ENCODE results near the gene ARL17A.
"Not testable (repeated sequence)": the region's sequence is repeated elsewhere in the genome, so short reads cannot be mapped to it uniquely, and the experiment has no call there.

ARL17A gene

DNA sequence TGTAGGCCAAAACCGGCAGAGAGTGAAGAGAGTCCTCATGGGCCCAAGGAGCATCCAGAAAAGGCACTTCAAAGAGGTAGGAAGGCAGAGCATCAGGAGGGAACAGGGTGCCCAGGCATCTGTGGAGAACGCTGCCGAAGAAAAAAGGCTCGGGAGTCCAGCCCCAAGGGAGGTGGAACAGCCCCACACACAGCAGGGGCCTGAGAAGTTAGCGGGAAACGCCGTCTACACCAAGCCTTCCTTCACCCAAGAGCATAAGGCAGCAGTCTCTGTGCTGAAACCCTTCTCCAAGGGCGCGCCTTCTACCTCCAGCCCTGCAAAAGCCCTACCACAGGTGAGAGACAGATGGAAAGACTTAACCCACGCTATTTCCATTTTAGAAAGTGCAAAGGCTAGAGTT is 30.9 kb downstream of the ARL17A start:
- DNase-seq (ENCODE audit: low spot score): not testable (repeated sequence)

DNA sequence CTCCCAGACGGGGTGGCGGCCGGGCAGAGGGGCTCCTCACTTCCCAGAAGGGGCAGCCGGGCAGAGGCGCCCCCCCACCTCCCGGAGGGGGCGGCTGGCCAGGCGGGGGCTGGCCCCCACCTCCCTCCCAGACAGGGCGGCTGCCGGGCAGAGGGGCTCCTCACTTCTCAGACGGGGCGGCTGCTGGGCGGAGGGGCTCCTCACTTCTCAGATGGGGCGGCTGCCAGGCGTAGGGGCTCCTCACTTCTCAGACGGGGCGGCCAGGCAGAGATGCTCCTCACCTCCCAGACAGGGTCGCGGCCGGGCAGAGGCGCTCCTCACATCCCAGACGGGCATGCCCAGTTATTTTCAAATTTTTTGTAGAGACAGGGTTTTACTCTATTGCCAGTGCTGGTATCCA is 44.8 kb downstream of the ARL17A start:
- not testable (repeated sequence) for DNase-seq (ENCODE audit: low spot score)

DNA sequence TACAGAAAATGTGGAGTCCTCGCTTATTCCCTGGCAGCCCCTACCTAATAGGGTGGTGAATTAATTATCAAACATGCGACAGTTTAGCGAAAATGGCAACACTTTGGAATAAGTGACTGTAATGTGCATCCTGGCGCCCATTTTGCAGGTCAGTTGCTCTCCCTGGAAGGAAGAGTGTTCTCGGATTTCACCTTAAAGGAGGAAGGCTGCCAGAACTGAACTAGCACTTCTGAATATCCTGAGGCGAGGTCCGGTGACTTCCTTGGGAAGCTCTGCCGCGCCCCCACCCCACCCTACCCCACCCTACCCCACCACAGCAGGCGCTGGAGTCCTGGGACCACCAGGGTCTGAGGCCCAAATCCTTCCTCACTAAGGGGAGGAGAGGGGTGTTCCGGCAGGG is 67.3 kb downstream of the ARL17A start, which contains the start of gene LRRC37A2:
LRRC37A2 (plus strand) TSS at position 301 of the 400 bp plus-strand sequence. CDS start 245 bp downstream, outside the sequence.
- DNase-seq (ENCODE audit: low spot score): not testable (repeated sequence)

DNA sequence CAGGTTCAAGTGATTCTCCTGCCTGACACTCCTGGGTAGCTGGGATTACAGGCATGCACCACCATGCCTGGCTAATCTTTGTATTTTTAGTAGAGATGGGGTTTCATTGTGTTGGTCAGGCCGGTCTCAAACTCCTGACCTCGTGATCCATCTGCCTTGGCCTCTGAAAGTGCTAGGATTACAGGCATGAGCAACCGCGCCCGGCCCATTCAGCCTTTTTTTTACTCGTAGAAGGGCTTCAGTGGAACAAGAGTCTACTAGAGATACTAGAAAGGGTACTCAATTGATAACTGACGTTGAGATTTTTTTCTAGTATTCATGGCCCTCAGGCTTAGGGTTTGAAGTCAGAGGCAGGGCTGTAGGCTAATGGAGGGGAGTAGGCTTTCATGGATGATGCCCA is 73.6 kb downstream of the ARL17A start:
- not testable (repeated sequence) for DNase-seq (ENCODE audit: low spot score)

DNA sequence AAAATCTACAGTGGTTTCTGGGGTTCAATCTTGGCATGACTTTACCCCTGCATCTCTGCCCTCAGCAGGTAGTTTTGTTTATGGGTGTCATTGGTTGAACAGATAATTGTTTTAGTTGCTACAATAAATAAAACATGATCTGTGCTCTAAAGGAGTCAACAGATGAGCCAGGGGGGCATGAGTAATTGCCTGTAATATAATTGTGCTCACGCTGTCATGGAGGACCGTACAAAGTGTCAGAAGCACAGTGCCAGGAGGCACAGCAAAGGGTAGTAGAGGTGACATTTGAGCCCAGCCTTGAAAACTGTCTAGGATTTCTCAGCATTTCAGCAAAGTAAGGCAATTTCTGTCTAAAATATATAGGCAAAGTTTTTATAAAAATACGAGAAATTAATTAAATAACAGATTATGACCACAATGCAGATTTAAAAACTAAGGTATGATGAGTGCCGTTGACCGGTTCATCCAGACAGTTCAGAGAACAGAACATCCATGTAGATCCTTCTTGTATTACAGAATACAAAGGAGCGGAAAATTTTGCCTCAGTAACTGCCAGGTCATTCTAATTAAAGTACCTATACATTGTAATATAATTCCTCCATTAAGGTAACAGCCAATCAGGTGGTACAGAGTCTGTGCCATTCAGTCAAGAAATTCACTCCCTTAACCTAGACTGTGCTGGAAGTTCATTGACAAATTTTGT is 79.9 kb downstream of the ARL17A start:
- not testable (repeated sequence) for DNase-seq (ENCODE audit: low spot score)

DNA sequence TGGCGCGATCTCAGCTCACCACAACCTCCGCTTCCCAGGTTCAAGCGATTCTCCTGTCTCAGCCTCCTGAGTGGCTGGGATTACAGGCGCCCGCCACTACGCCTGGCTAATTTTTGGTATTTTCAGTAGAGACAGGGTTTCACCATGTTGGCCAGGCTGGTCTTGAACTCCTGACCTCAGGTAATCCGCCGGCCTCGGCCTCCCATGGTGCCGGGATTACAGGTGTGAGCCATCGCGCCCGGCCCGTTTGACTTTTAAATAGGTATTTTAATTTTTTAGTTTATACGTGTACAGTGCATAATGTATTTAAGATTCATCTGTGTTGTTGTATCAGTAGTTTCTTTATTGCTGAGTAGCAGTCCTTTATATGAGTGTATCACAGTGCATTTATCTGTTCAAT is 87.5 kb downstream of the ARL17A start:
- not testable (repeated sequence) for DNase-seq (ENCODE audit: low spot score)

DNA sequence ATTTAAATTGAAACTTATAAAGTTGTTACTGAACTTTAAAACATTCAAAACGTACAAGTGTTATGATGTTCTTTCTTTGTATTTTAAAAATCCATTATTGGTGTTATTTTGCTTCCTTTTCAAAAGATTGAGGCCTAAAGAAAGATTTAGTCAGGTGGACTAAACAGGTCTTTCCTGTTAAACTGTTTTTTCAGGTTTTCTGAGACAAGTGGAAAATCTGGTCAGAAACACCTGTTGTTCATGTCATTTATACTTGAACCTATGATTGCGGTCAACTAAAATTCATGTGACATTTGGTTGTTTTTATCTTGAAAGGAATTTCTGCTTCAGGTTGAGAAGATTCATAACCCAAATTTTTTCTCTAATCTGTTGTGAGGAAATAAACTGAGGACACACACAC is 98.2 kb downstream of the ARL17A start:
- not testable (repeated sequence) for DNase-seq (ENCODE audit: low spot score)

DNA sequence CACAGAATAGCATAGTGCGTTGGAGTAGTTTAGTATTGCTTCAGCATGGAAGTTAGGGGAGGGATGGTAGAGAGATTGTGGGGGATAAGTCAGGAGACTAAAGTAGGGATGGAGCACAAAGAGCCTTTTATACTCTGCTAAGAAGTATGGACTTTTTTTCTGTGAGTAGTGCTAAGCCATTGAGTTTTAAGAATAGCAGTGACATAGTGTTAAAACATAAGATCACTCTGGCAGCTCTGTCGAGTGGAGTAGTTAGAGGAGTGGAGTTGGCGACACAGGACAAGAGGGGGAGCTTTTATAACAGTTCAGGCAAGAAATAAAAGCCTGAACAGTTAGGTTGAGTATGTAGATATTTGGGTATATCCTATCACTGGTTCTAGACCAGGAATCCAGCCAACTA is 100.7 kb downstream of the ARL17A start:
- not testable (repeated sequence) for DNase-seq (ENCODE audit: low spot score)

DNA sequence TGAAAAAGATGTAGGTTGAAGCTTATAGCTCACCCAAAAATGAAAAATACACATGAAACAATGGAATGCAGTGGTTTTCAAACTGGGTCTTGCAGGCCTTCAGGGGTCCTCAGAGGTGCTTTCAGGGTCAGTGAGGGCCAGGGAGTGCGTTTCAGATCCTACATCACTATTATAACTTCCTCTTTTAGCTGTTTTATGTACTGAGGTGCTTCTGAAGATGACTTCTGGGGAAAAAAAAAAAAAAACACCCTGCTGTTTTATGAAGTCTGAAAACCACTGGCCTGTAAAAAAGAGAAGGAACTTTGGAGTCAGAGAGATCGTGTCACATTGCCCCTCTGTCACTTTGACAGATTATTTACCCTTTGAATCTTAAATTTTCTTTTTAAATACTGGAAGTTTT is 103.9 kb downstream of the ARL17A start:
- not testable (repeated sequence) for DNase-seq (ENCODE audit: low spot score)

DNA sequence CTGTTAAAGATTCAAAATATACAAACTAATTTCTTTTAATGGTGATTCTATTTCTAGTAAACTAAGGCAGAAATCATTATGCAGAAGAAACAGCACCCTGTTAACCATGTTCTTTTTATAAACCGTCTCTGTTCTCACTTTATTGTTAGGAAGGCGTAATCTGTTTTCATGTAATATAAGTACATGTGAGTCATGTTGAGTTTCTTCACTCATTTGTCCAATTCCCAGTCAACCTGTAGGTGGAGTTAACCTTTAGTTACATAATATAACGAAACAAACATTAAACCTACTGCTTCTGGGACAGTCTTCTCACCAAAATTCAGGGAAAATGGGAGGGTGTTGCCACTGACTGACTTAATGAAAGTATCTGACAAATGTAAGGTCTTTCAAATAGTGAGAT is 105.0 kb downstream of the ARL17A start:
- DNase-seq (ENCODE audit: low spot score): not testable (repeated sequence)

DNA sequence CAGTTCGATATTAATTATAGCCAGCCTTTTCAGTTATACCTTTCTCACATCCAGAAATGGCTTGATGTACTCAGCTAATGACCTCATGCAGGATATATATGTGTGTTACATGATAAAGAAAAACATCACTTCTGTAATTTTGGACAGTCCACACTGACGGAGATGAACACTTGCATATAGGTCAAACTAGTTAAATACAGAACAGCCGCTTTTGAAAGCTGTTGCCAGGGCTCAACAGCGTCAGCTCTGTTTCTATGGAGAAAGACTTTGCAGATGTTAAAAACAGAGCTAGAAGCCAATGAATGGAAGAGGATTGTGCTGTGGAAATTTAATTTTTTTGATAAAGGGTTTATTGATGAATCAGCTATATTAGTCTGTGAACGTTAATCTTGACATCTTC is 111.9 kb downstream of the ARL17A start:
- DNase-seq (ENCODE audit: low spot score): not testable (repeated sequence)

All from CD4-positive, alpha-beta T cell treated with Interleukin-15 for 4 hours (primary cell).